WTC11 (cell line): ENCODE measurements around the gene BICD2.

Source experiments
- ATF2 ChIP-seq: sonication (generic); formaldehyde crosslinking; IDR thresholded peaks from 2 replicates; pipeline ENCODE4 v1.8.1; 2022; ENCODE audit warnings: low read depth, missing genetic modification reagents, borderline replicate concordance
- ESRRA ChIP-seq: sonication (generic); formaldehyde crosslinking; IDR thresholded peaks from 2 replicates; pipeline ENCODE4 v1.8.1; 2022; ENCODE audit warnings: mild to moderate bottlenecking, missing genetic modification reagents, borderline replicate concordance
- IRF1 ChIP-seq: sonication (generic); formaldehyde crosslinking; IDR thresholded peaks from 2 replicates; pipeline ENCODE4 v1.8.0; 2023; ENCODE audit warnings: missing genetic modification reagents
- TCF7 ChIP-seq: sonication (generic); formaldehyde crosslinking; IDR thresholded peaks from 2 replicates; pipeline ENCODE4 v1.8.0; 2022; ENCODE audit warnings: mild to moderate bottlenecking, low read depth, missing genetic modification reagents, moderate library complexity
- TEAD1 ChIP-seq: sonication (generic); formaldehyde crosslinking; IDR thresholded peaks from 2 replicates; pipeline ENCODE4 v1.8.0; 2022; ENCODE audit warnings: mild to moderate bottlenecking, missing genetic modification reagents
- ZNF121 ChIP-seq: sonication (generic); formaldehyde crosslinking; IDR thresholded peaks from 2 replicates; pipeline ENCODE4 v1.8.0; 2023; ENCODE audit warnings: missing genetic modification reagents
- TF ChIP-seq, protein P1 (sequence below): fragments of 200-600 bp; IDR thresholded peaks from 2 replicates; pipeline ENCODE4 v1.8.0; 2022; ENCODE audit warnings: antibody characterized with exemption

GRCh38 chr9:92734931-92735635 is 29.6 kb downstream of the BICD2 start:
- TF ChIP-seq TEAD1 (CRISPR knock-in tag) (no peak), ATF2 (CRISPR knock-in tag) (no peak), TCF7 (CRISPR knock-in tag) (no peak), ESRRA (CRISPR knock-in tag) (no peak), IRF1 (CRISPR knock-in tag) (no peak), ZNF121 (CRISPR knock-in tag) (no peak)
- TF ChIP-seq, protein P1, sequence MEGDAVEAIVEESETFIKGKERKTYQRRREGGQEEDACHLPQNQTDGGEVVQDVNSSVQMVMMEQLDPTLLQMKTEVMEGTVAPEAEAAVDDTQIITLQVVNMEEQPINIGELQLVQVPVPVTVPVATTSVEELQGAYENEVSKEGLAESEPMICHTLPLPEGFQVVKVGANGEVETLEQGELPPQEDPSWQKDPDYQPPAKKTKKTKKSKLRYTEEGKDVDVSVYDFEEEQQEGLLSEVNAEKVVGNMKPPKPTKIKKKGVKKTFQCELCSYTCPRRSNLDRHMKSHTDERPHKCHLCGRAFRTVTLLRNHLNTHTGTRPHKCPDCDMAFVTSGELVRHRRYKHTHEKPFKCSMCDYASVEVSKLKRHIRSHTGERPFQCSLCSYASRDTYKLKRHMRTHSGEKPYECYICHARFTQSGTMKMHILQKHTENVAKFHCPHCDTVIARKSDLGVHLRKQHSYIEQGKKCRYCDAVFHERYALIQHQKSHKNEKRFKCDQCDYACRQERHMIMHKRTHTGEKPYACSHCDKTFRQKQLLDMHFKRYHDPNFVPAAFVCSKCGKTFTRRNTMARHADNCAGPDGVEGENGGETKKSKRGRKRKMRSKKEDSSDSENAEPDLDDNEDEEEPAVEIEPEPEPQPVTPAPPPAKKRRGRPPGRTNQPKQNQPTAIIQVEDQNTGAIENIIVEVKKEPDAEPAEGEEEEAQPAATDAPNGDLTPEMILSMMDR, result no peak
